NT2/D1 (cell line): ENCODE results near the gene RNF7.

Source experiments
- SUZ12 ChIP-seq: IDR thresholded peaks from 2 replicates; pipeline ENCODE4 v1.6.1; 2011; ENCODE audit not compliant: insufficient read length, insufficient read depth; ENCODE audit errors: extremely low read depth
- YY1 ChIP-seq: IDR thresholded peaks from 2 replicates; pipeline ENCODE4 v1.6.1; 2011; ENCODE audit not compliant: insufficient read length, insufficient read depth
- ZNF274 ChIP-seq: IDR thresholded peaks from 2 replicates; pipeline ENCODE4 v1.6.1; 2011; ENCODE audit warnings: mild to moderate bottlenecking, low read depth, low read length

GRCh38 chr3:141724186-141724585 is 13.9 kb upstream of the RNF7 start:
- TF ChIP-seq SUZ12 (no peak), YY1 (no peak), ZNF274 (no peak)
